Peyer's patch (tissue), 4 donors: ENCODE results near the gene MARVELD2. TPM values are rescaled to one million over a fixed set of nuclear protein-coding genes. Genes with fewer than 3 reads are reported as not detected.
"Not testable (repeated sequence)": the region's sequence is repeated elsewhere in the genome, so short reads cannot be mapped to it uniquely, and the experiment has no call there.

Experiments used
- DNase-seq, 3 donors: peaks; one replicate each; pipeline ENCODE4 v3.0.0-alpha.2; 2017 to 2019
- H3K27ac ChIP-seq, 4 donors: fragments of 200-600 bp; sonication (generic); one replicate each; pipeline ENCODE4 v1.5.1; 2016 to 2019
- H3K27me3 ChIP-seq, 2 donors: fragments of 200-600 bp; sonication (generic); one replicate each; pipeline ENCODE4 v1.5.1; 2019
- H3K36me3 ChIP-seq, 3 donors: fragments of 200-600 bp; sonication (generic); one replicate each; pipeline ENCODE4 v1.5.1; 2016 to 2019
- H3K4me1 ChIP-seq, 4 donors: fragments of 200-600 bp; sonication (generic); one replicate each; pipeline ENCODE4 v1.5.1; 2016 to 2019
- H3K4me3 ChIP-seq, 4 donors: fragments of 200-600 bp; sonication (generic); 1 replicate in 3 of 4; 2 replicates in 1 of 4; pipeline ENCODE4 v1.5.1; 2016 to 2019; ENCODE audit warnings: mild to moderate bottlenecking in 1 of 4
- H3K9me3 ChIP-seq, 4 donors: fragments of 200-600 bp; sonication (generic); one replicate each; pipeline ENCODE4 v1.5.1; 2016 to 2019; ENCODE audit warnings: mild to moderate bottlenecking in 1 of 4
- CTCF ChIP-seq, 6 experiments: fragments of 450-650 bp in 4 of 6; fragments of 200-600 bp in 2 of 6; sonication (generic) in 1 of 6; IDR thresholded peaks; one replicate each; pipeline ENCODE4 v1.5.1; 2017 to 2019; ENCODE audit warnings: antibody characterized with exemption in 6 of 6, mild to moderate bottlenecking in 3 of 6, moderate library complexity in 1 of 6
- POLR2A ChIP-seq, 2 donors: fragments of 450-650 bp; IDR thresholded peaks; one replicate each; pipeline ENCODE4 v1.5.1; 2017; ENCODE audit warnings: antibody characterized with exemption in 2 of 2, mild to moderate bottlenecking in 2 of 2, moderate library complexity in 2 of 2
- total RNA-seq, 4 donors: library from RNA; depleted of rRNA; stranded (reverse); fragments of >200 nt; gene quantifications; one replicate each; pipeline ENCODE4 v1.1.0, GENCODE V29; 2016

The MARVELD2 gene
- total RNA-seq, result 10 to 100 TPM in 3 of 4 donors, 1 to 10 TPM in 1; 9.1 to 67.3 (median 46.3) TPM

- Histone ChIP-seq H3K36me3 (peaks cover 0 to 23% (median 0%) of the 10 kb centered on the region in 3 donors), H3K4me3 (peak within 1 kb of the TSS; percentile 47 to 88 (median 66)), H3K9me3 (no peaks in the 10 kb centered on the region), H3K4me1 (no peaks in the 10 kb centered on the region), H3K27me3 (no peaks in the 10 kb centered on the region), H3K27ac (peak within 1 kb of the TSS; percentile 14 to 96 (median 80))
- TF ChIP-seq POLR2A (IDR thresholded peaks at IDR 0.05) (peak; percentile 74 to 80), CTCF (IDR thresholded peaks at IDR 0.05) (peak in 4 of 6 experiments; percentile 37 to 85 (median 76))
- DNase-seq, result peak; percentile 59 to 96 (median 94)
Measured at GRCh38 chr5:69414885-69415583, at the start of gene MARVELD2. Gene MARVELD2 (plus strand): TSS chr5:69415116. CDS start chr5:69419386, 4,270 bp downstream.

GRCh38 chr5:69367697-69368279 lies 47.1 kb upstream of the MARVELD2 start:
- no peaks in the 10 kb centered on the region for H3K9me3 ChIP-seq
- peaks cover 0 to 29% (median 6%) of the 10 kb centered on the region in 4 donors for H3K4me1 ChIP-seq
- H3K27ac ChIP-seq, result no peak overlapping the region
- H3K4me3 ChIP-seq, result peak overlapping the region in 2 of 4 donors; percentile 77 to 85
- no peak for TF ChIP-seq POLR2A (IDR thresholded peaks at IDR 0.05)
- TF ChIP-seq CTCF (IDR thresholded peaks at IDR 0.05), result no peak
- no peak for DNase-seq
- H3K36me3 ChIP-seq, result peaks cover 0 to 33% (median 0%) of the 10 kb centered on the region in 3 donors
- H3K27me3 ChIP-seq, result no peaks in the 10 kb centered on the region

GRCh38 chr5:69368458-69369339 lies 46.2 kb upstream of the MARVELD2 start:
- no peaks in the 10 kb centered on the region for H3K27me3 ChIP-seq
- no peak for DNase-seq
- no peaks in the 10 kb centered on the region for H3K9me3 ChIP-seq
- peaks cover 0 to 24% (median 0%) of the 10 kb centered on the region in 3 donors for H3K36me3 ChIP-seq
- H3K4me3 ChIP-seq, result peak overlapping the region; percentile 76 to 85 (median 79)
- peaks cover 0 to 29% (median 6%) of the 10 kb centered on the region in 4 donors for H3K4me1 ChIP-seq
- H3K27ac ChIP-seq, result peak overlapping the region; percentile 92 to 98 (median 95)
- TF ChIP-seq POLR2A (IDR thresholded peaks at IDR 0.05), result no peak
- no peak for TF ChIP-seq CTCF (IDR thresholded peaks at IDR 0.05)

- H3K9me3 ChIP-seq, result no peaks in the 10 kb centered on the region
- no peaks in the 10 kb centered on the region for H3K27me3 ChIP-seq
- peak within 1 kb of the TSS; percentile 76 to 85 (median 79) for H3K4me3 ChIP-seq
- peak within 1 kb of the TSS; percentile 92 to 98 (median 95) for H3K27ac ChIP-seq
- DNase-seq, result peak; percentile 94 to 97 (median 96)
- TF ChIP-seq CTCF (IDR thresholded peaks at IDR 0.05) (peak in 1 of 6 experiments; percentile 1), POLR2A (IDR thresholded peaks at IDR 0.05) (peak; percentile 54 to 69)
- peaks cover 0 to 29% (median 6%) of the 10 kb centered on the region in 4 donors for H3K4me1 ChIP-seq
- H3K36me3 ChIP-seq, result peaks cover 0 to 22% (median 0%) of the 10 kb centered on the region in 3 donors
Measured at GRCh38 chr5:69369340-69370121, 45.4 kb upstream of the MARVELD2 start, which contains the start of the genes AK6, RAD17 and TAF9. Gene AK6 (minus strand): TSS chr5:69369520. CDS start chr5:69369490, 30 bp downstream. Gene RAD17 (plus strand): TSS chr5:69369818. CDS start chr5:69372209, 2,391 bp downstream. Gene TAF9 (minus strand): TSS chr5:69369520. CDS start chr5:69365737, 3,783 bp downstream.

GRCh38 chr5:69370335-69370734 lies 44.6 kb upstream of the MARVELD2 start:
- not testable (repeated sequence) for H3K27me3 ChIP-seq, H3K9me3 ChIP-seq, DNase-seq
- Histone ChIP-seq H3K4me3 (peak overlapping the region; percentile 76 to 85 (median 79)), H3K36me3 (peaks cover 0 to 25% (median 0%) of the 10 kb centered on the region in 3 donors), H3K27ac (peak overlapping the region in 3 of 4 donors; percentile 92 to 96 (median 94)), H3K4me1 (peaks cover 0 to 29% (median 6%) of the 10 kb centered on the region in 4 donors)
